ENCODE results near the gene PTPRN2.
A peak's percentile ranks its signal among the peaks of the same experiment; 100 is the strongest.

Gene PTPRN2

DNA sequence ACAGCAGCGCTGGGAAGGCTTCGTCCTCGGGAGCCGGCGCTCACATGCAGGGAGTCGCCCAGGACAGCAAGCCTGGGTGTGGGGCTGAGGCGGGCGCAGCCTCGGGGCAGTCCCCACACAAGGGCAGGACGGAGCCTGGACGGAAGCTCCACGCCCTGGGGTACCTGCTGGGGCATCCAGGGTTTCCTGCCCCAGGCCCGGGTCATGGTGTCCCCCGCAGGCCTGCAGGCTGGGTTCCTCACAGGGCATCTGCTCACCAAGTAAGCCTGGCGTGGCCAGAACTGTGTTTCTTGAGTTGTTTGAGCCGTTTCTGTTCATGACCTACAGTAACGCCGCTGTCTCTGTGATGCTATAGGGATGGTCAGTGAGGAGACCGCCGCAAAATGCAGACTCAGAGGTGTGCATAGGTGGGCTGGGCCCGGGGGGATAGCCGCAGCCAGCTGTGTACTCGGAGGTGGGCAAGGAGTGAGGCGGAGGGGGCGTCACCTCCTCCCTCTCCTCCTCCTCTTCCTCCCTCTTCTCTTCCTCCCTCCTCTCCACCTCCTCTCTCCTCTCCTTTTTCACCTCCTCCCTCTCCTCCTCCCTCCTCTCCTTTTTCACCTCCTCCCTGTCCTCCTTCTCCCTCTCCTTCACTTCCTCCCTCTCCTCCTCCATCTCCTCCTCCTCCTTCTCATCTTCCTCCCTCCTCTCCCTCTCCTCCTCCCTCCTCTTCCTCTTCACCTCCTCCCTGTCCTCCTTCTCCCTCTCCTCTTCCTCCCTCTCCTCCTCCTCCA is 811.9 kb downstream of the PTPRN2 start:
- no peak for DNase-seq (ENCODE audit: insufficient read length, low spot score)
- FAIRE-seq, result no peak

DNA sequence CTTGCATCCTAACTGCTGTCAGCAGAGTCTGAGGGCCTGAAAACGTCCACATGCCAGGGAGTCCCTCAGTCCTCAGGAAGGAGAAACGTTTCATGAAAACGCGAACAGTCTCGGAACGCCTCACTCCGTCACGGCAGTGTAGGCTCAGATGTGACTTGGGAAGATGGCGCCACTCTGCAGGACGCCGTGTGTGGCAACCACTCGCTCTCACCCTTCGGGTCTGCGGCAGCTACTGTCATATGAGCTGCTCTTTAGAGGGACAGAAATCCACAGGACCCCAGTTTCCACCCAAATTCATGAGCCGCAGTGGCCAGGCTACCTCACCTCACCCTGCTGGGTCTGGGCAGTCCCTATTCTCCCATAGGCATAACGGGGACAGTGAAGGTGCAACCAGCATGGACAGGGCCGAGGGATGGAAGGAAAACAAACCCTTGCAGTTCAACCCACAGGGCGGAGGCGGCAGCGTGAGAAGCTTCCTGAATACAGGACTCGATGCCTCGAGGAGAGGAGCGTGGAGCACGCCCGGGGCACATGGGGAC is 812.5 kb downstream of the PTPRN2 start:
- DNase-seq (ENCODE audit: insufficient read length, low spot score) (no peak), FAIRE-seq (no peak)

- FAIRE-seq, result no peak
- no peak for DNase-seq (ENCODE audit: insufficient read length, low spot score)
Observed at GRCh38 chr7:157774495-157774894, 813.1 kb downstream of the PTPRN2 start.

DNA sequence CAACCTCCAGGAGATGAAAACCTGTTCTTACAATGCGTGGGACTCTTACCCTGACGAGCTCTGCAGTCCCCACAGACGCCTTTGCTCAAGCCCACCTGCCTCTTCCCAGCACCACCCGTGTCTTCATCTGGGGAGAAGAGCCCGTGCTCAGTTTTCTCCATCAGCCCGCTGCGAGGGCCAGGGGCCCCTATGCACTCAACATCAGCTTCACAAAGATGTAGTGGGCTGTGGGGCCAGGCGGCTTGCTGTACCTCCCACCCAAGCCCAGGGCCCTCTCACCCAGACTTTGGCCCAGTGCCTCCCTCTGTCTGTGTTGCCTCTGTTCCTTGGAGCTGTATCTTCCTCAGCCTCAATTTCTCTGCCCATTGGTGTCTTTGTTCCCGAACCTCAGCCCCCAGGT is 814.3 kb downstream of the PTPRN2 start:
- DNase-seq (ENCODE audit: insufficient read length, low spot score) (no peak), FAIRE-seq (no peak)

DNA sequence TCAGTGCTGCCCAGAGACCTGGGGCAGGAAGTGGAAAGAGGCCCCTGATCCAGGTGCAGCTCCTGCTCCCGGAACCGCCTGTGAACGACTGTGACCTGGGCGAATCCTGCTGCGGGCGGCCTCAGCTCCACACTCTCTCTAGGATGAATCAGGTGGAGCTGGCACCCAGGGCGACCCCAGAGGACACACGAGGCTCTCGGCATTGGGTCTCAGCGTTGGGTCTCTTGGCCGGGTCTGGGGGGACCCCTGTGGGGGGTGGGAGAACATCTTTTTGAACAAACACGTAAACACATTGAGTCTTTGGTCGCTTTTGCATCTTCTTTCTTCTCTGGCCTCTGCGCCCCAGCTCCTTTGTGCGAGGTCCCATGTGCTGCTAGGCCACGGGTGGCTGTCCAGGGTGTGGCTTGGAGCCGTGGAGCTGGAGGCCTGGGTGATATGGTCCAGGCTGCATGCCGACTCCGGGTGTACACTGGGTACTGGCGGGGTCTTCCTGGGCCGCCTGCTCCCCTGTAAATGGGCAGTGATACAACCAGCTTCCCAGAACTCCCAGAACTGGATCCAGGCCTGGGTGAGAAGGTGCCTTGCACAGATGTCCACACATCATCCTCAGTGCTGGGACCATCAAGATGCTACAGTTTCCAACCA is 815.0 kb downstream of the PTPRN2 start:
- no peak for FAIRE-seq
- no peak for DNase-seq (ENCODE audit: insufficient read length, low spot score)

DNA sequence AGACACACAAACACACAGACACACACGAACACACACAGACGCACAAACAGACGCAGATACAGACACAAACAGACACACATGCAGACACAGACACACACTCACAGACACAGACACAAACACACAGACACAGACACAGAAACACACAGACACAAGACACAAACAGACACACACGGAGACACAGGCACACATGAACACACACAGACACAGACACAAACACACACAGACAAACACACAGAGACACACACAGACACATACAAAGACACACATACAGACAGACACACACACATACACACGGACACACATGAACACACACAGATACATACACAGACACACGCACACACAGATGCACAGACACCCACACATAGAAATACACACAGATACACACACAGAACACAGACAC is 815.9 kb downstream of the PTPRN2 start:
- DNase-seq (ENCODE audit: insufficient read length, low spot score), result no peak
- FAIRE-seq, result no peak

DNA sequence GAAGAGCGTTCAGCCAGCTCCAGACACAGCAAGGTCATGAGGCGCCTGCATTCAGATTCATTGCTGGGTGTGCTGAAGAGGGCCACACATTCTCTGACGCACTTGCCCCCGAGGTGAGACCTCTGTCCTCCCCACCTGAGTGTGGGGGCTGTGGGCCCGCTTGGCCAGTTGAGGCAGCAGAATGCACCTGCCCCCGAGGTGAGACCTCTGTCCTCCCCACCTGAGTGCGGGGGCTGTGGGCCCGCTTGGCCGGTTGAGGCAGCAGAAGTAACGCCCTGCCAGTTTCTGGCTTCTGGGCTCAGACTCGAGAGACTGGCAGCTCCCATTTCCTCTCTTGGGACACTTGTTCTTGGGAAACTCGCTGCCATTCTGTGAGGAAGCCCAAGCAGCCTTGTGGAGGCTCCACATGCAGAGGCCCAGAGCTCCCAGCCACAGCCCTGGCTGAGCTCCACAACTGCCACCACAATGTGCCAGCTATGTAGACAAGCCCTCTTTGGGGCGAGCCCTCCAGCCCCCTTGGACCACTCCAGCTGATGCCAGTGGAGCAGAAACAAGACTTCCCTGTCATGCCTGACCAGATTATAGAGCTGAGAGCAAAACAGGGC is 816.8 kb downstream of the PTPRN2 start:
- FAIRE-seq (no peak), DNase-seq (ENCODE audit: insufficient read length, low spot score) (no peak)

DNA sequence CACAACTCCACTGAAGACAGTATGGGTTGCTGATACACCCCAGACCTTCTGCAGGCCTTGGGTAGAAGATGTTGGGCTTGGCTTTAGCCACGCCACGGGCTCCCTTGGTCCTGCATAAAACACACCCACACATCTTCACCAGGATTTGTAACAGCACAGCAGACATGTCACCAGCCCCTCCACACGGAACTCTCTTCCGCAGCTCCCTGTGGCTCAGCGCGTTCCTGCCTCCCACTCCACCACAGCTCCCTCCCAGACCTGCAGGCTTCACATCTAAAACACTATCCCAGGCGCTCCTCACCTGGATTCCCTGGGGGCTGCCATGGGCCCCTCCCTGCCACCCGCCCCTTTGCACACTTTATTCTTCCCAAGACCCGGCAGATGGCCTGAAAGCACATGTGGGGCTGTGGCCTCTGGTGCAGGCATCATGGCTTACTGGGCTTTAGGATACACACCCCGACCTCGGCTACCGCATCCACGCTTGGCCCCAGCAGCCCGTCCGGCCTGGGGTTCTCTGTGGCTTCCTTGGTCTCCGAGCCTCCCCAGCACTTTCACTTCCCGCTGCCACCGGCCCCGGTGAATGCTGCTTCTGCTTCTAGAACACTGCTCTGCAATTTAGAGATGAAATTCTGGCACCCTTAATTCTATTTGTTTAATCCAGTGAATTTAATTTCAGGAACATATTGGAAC is 818.0 kb downstream of the PTPRN2 start:
- DNase-seq (ENCODE audit: insufficient read length, low spot score) (no peak), FAIRE-seq (no peak)

- DNase-seq (ENCODE audit: insufficient read length, low spot score), result no peak
- no peak for FAIRE-seq
Observed at GRCh38 chr7:157769086-157769485, 818.5 kb downstream of the PTPRN2 start.

DNA sequence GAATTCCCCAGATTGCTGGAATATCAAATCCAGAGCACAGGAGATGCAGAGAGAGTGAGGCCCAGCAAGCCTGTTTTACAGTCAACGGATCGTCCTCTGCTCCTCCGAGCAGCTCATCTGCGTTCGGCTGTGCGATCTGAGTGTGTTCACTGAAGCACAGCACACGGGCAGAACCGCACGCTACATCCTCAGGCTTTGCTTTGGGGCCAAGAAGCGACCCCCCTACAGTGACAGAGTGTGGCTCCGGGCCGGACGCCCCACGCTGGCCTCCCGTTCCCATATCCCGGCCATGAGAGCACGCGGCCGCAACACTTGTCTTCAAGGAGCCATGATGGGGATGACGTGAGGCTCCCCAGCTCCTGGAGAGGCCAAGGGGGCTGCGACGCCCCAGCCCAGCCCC is 819.4 kb downstream of the PTPRN2 start:
- DNase-seq (ENCODE audit: insufficient read length, low spot score), result no peak
- no peak for FAIRE-seq

DNA sequence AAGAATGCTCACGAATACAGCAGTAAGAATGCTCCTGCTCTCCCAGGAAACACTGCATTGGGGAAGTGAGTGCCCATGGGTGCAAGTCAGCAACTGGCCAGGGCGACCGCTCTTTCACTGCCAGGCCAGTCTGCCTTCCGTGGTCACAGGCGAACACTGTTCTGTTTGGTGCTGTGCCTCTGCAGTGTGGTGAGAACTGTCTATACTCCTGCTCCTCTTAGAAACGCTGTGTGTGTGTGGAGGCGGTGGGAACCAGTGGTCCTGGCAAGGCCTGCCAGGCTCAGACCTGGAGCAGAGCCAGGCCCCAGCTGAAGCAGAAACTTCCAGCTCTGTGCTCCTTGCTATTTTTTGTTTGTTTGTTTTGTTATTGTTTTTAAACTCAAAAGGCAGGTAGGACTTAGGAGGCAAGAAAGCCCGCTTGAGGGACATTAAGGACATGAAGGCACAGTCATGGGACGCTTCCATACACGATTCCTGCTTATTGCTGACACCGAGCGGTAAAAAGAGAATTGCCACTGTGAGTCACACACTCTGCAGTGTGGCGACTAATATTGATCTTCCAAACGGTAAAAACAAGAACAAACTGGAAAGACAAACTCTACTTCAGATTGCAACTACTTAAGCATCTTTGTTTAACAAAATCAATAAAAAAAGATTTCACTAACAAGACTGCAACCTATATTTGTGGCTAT is 820.0 kb downstream of the PTPRN2 start:
- FAIRE-seq (no peak), DNase-seq (ENCODE audit: insufficient read length, low spot score) (no peak)

GRCh38 chr7:157766098-157766497 is 821.5 kb downstream of the PTPRN2 start:
- DNase-seq (ENCODE audit: insufficient read length, low spot score) (no peak), FAIRE-seq (peak; percentile 44)

GRCh38 chr7:157764946-157765537 is 822.6 kb downstream of the PTPRN2 start:
- FAIRE-seq, result no peak
- DNase-seq (ENCODE audit: insufficient read length, low spot score), result no peak

DNA sequence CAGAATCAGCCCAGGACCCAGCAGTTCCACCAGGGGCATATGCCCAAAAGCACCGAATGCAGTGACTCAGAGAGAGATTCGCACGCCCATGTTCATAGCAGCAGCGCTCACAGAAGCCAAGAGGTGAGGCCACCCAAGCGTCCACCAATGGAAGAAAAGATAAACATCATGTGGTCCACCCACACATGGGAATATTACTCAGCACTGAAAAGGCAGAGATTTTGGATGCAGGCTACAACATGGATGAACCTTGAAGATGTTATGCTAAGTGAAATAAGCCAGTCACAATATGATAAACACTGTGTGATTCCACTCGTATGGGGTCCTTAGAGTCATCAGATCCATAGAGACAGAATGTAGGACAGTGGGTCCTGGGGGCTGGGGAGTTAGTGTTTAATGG is 823.4 kb downstream of the PTPRN2 start:
- FAIRE-seq, result no peak
- DNase-seq (ENCODE audit: insufficient read length, low spot score), result no peak

GRCh38 chr7:157763279-157764000 is 824.2 kb downstream of the PTPRN2 start:
- FAIRE-seq (no peak), DNase-seq (ENCODE audit: insufficient read length, low spot score) (no peak)

GRCh38 chr7:157762824-157763223 is 824.8 kb downstream of the PTPRN2 start:
- no peak for FAIRE-seq
- DNase-seq (ENCODE audit: insufficient read length, low spot score), result no peak

GRCh38 chr7:157760004-157760730 is 827.5 kb downstream of the PTPRN2 start:
- FAIRE-seq (no peak), DNase-seq (ENCODE audit: insufficient read length, low spot score) (no peak)

DNA sequence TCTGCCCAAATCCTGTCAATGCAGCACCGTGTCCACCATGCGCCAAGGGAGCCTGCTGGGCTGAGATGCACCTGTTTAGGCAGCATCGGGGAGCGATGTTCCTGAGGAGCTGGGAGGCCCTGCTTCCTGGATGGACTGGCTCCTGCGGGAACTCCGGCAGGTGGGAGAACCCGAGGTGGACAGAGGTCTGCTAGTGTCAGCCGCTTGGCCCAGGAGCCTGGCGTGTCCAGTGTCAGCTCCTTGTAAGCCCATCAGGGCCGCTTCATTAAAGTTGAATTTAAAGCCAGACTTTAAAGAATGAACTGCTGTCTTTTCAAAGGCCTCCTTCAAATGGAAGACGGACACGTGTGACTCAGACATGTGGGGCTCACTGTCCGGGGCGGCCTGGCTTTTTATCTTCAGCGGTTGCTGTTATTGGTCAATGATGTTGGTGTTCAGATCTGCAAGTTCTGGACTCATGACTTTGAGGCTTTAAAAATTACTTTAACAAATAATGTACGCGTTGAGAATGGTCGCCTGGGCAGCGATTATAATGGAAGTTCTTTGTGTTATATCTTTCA is 828.3 kb downstream of the PTPRN2 start:
- no peak for FAIRE-seq
- DNase-seq (ENCODE audit: insufficient read length, low spot score), result no peak
